Measurements from ENCODE around the gene AGAP1.

AGAP1 gene

DNA sequence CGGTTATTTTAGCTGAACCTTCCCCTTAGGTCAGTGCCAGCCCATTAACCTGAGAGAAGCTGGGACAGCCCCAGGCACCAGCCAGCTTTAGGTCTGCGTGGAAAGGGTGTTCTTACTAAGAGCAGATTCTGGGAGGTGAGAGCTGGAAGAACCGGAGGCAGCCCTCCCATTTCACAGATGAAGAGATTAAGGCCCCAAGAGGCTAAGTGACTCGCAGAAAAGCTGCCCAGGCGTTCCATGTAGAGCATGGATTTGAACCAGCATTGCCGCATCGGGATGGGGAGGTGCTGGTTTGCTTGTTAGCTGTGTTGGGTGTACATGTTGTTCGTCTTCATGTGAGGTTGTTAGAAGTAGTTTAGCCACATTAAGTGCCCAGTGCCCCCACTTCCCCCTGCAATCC lies 203.2 kb downstream of the AGAP1 start:
- no peak for DNase-seq

DNA sequence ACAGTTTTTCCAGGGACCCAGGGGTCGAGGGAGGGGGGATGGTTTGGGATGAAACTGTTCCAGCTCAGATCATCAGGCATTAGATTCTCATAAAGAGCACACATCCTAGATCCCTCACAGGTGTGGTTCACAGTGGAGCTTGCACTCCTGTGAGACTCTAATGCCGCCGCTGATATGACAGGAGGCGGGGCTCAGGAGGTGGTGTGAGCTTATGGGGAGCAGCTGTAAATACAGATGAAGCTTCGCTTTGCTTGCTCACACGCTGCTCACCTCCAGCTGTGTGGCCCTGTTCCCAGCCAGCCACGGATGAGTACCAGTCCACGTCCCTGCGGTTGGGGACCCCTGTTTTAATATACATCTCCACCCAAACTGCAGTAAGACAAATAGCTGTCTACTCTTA lies 204.2 kb downstream of the AGAP1 start:
- DNase-seq = no peak

DNA sequence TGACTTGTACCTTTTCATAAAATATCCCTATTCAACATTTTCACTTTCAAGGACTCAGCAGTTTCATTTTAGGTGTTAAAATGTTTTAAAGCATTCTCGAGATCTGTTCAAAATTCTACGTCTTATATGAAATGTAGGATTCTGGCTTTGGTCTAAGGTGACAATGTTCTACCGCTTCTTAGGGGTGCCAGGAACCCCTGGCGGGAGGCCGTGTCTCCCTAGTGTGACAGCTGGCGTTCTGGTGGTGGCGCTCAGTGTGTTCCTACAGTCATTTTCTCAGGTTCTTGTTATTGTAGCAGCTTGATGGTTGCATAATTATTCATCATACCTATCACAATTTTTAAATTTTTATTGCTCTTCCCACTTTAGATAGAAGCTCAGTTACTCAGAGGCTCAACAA lies 204.6 kb downstream of the AGAP1 start:
- no peak for DNase-seq

DNA sequence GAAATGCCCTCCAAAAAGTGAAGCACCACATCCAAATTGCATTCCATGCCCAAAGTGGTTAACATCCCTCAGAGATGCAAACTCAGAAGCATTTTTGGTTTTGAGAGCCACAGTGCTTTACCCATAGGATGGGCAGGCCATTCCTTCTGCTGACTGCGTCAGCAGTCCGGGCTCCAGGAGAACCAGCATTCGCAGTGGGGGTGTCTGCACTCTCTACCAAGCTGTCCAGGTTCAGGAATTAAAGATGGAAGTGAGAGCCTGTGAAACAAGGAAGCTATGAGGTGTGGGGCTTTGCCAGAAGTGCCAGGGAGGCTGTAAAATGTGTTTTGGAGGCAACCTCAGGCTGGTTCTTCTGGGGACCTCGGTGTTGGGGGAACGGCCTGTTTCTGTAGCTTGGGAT lies 205.7 kb downstream of the AGAP1 start:
- no peak for DNase-seq

DNA sequence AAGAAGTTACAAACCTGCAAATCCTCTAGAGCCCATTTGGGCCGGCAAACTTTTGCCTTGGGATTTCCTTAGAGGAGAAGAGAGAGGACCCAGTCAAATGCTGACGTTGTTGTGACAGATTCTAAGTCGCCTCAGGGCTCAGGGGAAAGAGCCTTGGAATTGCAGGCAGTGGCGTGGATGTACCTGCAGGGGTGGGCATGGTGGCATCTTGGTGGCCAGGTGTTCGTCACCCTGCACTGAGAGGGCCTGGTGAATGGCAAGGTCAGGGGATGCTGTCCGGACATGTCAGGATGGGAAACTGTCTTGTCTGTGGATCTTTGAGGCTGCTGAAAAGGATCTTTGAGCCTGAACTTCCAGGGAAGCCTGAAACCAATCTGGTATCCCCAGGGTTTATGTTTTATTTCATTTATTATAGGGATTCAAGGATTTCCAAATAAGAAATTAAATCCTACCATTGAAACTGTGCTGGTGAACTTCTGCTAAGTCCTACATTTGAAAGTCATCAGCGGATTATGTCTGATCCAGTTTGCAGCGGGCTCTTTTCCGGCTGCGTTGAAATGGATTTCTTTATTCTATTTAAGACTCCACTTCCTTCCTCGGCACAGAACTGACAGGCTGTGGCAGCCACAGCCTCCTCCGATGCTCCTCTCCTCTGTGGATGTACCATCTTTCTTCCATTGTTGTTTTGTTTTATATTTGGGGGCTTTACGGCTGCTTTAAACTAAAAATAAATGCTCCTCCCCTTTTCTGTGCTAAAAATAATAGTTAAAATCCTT lies 207.6 kb downstream of the AGAP1 start:
- DNase-seq = no peak

DNA sequence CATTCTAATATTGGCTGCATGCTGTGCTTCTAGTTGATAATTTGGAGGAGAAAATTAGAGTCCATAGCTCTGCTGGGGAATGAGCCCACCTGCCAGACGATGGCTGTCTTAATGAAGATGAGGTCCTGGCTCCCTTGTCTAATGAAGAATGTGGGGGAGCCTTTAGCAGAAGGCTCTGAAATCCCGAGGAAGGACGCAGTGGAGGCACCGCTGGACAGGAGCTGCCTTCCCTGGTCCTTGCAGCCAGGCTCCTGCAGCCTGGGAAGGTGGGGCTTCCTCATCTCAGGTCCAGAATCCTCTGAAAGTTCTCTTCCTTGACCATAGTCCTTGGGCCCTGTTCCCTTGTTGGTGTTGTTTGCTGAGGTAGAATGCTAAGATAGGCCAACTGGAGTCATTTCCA lies 208.3 kb downstream of the AGAP1 start:
- no peak for DNase-seq

DNA sequence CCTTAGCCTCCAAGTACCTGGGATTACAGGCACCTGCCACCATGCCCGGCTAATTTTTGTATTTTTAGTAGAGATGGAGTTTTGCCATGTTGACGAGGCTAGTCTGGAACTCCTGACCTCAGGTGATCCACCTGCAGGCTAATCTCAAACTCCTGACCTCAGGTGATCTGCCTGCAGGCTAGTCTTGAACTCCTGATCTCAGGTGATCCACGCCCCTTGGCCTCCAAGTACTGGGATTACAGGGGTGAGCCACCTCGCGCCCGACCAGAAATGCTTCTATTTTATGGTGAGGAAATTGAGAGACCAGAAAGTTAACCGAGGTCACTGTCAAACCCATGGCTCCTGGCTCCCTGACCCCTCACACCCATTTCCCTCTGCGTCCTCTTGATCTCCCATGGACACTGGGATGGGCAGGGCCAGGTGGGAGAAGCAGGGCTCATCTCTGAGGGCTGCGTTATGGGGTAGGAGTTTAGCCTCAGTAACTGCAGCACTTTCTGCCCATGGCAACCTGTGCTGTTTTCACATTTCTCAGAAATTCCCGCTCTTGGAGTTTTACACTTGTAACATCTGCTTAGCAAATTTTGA lies 210.0 kb downstream of the AGAP1 start:
- no peak for DNase-seq

DNA sequence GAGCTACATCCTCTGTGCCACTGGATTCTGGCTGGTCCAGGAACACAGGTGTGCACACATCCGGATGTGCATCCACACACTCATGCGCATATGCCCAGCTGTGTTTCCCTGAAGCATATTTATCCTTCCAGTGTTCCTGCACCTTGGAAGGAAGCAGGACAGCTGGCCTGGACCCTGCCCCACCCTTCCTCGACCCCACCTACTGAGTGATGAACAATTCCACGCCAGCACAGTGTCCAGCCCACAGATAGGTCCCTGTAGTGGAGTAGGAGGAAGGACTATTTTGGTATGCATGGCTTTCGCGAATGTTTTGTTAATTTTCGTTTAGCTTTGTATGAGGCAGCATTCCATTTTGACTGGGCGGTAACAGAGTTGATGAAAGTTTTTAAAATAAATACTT lies 211.5 kb downstream of the AGAP1 start:
- DNase-seq = no peak

DNA sequence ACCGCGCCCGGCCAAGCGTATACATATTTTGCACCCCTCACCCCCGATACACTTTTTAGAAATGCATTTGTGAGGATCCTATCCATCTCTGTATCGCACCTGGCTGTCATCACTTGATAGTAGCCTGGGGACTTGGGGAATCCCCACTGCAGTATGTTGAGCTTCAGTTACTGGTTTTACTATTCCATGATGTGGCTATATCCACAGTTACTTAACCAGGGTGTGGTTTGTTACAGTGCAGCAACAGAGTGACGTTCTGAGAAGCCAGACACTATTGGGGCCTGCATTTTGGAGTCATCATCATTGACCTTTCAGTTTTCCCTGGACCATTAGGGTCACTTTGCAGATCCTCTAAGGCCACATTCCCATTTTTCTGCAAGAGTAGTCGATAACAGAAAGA lies 212.7 kb downstream of the AGAP1 start:
- no peak for DNase-seq

DNA sequence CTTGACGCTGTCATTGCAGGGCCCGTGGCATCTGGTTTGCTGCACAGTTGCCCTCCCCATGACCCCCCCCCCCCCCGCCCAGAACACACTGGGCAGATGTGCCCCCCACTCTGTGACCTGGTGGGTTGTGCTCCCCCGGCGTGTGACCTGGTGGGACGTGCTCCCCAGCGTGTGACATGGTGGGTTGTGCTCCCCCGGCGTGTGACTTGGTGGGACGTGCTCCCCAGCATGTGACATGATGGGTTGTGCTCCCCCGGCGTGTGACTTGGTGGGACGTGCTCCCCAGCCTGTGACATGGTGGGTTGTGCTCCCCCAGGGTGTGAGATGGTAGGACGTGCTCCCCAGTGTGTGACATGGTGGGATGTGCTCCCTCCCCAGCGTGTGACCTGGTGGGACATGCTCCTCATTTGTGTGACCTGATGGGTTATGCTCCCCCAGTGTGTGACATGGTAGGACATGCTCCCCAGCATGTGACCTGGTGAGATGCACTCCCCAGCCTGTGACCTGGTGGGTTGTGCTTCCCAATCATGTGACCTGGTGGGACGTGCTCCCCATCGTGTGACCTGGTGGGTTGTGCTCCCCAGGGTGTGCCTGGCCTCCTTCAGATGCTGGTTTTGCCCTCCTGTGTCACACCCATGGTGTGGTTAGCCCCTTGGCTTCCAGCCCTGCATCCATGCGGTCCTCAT lies 213.7 kb downstream of the AGAP1 start:
- DNase-seq = no peak

DNA sequence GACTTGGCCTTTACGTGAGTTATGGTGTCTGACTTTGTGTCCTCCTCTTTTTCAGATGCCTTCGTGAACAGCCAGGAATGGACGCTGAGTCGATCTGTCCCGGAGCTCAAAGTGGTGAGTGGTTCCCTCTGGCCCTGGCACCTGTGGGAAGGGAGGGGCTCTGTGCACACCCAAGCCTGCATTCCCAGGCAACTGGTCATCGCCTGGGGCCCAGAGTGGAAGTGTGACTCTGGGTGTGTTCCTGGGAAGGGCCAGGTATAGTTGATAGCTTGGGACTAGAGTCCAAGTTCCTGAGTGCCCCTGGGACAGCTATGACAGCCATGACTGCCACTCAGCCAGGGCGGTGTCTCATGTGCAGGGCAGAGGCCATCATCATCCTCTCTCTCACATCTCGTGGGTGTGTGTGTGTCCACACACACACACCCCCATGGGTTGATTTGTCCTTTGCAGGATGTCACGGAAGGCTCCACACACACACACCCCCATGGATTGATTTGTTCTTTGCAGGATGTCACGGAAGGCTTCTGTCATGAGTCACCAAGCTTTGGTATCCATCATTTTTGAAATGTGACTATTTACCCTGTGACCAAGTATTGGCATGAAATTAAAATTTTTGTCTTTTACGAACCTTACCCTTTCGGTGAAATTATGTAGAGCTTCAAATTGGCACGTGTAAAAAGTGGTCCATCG lies 215.4 kb downstream of the AGAP1 start:
- no peak for DNase-seq

DNA sequence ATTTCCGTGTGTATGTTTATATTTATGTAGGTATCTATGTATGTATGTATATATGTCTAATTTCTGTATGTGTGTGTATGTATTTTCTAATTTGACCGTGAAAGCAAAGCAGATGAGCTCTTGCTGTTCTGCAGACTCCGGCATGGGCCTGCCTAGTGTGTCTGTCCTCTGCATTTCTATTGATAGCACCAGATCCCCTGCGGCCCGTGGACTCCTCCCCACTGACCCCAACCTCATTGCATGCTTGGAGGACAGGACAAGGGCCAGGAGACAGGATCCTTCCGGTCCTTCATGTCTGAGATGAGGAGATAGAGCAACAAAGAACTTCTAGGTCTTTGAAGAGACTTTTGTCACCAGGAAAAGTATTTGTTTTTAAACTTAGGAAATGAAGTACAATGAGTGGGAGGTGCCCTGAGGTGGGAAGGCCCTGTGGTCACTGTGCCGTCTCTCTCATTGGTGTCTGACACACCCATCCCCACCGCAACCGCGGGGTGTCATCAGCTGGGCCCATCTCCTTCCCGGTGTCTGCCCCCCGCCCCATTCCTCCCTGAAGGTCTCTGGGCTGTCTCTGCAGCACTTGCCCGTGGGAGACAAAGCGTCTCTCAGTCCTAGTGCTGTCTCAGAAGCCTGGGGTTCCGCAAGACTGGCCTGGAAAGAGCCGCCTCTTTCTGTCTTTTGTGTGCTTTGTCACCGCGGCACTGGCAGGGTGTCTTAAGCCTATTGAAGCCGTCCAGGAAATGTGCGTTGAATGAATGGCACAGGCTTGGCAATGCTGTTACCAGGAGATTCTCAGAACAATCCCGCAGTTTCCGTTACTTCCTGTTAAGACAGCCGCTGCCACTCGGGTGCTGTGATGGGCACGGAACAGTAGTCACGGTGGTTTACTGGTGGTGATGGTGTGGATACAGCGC lies 216.4 kb downstream of the AGAP1 start:
- DNase-seq = no peak

DNA sequence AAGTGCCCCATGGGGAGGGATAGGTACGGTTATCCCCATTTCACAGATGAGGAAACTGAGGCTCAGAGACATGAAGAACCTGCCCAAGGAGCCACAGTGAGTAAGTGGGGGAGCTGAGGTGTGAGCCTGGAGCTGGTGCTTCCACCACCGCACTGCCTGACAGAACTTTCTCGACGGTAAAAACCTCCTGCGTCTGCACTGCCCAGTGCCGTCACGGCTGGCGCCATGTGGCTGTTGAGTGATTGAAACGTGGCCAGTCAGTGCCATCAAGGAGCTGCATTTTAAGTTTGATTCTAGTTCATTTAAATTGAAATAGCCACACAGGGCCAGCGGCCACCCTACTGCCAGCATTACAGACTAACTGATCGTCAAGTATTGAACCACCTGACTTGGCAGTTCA lies 217.1 kb downstream of the AGAP1 start:
- no peak for DNase-seq

DNA sequence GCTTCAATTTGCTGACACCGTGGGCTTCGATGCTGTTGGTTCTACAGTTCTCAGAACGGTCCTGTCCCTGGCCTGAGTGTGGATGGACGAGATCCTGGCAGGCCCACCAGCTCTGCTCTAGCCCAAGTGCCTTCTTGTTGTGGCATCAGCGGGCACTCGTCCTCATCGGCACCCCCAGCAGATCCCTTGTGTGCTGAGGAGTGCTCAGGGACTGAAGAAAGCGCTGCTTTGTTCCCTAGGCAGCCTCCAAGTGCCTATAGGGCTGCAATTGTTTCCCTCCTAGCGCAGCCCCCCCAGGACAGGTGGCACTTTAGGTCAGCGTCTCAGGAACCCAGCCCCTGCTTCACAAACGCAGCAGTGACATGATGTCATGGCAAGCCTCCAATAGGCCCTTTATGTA lies 217.7 kb downstream of the AGAP1 start:
- DNase-seq = no peak

DNA sequence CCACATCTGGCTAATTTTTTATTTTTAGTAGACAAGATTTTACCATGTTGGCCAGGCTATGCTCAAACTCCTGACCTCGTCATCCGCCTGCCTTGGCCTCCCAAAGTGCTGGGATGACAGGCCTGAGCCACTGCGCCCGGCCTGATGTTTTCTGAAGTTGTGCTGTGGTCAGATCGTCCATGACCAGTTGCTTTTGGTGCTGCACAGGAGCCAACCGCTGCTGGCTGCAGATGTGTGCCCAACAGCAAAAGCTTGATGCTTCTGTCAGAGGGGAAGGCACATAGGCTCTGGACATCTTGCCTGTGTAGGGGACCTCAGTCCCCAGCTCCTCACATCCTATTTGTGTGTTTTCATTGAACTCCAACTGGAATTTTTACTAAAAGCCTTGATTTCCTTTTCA lies 218.3 kb downstream of the AGAP1 start:
- no peak for DNase-seq

DNA sequence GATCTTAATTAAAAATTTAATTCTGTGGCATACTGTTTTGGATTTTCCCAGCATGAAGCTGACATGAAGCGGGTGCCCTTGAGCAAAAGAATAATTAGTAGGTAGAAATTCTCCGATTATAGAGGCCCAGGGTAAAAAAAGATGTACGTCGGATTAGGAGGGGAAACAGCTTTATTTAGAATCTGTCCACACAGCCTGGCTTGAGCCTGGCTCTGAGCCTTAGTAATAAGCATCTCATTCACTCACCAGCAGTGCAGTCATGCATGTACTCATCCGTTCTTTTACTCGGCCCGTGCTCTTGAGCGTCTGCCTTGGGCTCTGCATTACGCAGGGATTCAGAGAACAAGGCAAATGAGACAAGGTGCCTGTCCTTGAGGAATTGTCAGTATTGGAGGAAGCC lies 219.3 kb downstream of the AGAP1 start:
- no peak for DNase-seq

DNA sequence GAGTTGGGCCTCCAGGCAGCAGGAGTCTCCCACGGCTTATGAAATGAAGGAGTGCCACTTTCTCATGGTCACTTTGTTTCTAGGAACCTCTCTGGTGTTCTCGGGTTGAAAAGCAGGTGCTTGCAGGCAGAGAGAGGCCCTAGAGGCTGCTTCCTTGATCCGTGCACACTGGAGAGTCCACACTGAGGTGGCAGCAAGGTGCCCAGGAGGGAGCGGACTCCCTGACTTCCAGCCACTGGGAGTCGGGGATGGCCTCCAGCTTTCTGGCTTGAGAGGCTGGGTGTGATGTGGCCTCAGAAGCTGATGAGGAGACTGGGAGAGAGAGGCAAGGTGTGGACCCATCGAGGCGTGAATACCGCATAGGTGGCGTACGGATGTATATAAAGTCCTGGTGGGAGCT lies 221.8 kb downstream of the AGAP1 start:
- no peak for DNase-seq

DNA sequence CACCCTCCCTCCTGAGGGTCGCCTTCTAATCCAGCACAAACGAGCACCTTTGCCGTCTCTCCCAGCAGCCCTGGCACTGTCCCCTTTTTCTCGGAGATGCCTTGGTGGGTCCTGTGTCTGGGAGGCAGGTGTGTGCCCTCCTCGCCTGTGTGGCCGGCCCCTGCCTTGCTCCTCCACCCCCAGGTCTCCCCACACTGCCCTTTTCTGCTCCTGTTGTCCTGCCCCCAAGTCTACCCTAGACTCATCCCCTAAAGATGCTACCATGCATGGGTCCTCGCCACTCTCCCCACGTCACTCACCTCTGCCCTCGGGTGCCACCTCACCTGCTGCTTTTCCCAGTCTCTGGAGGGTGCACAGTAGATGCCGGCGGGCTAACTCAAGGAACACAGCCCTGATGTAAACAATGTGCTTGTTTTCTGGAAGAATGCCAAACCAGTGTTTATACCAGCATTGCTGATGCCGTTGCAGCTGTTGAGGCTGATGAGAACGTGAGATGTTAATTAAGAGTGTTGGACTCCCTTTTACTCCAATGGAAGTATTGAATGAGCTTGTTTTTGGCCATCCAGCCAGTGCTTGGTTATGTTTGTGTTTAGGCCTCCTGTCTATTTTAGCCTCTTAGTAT lies 223.1 kb downstream of the AGAP1 start:
- no peak for DNase-seq

DNA sequence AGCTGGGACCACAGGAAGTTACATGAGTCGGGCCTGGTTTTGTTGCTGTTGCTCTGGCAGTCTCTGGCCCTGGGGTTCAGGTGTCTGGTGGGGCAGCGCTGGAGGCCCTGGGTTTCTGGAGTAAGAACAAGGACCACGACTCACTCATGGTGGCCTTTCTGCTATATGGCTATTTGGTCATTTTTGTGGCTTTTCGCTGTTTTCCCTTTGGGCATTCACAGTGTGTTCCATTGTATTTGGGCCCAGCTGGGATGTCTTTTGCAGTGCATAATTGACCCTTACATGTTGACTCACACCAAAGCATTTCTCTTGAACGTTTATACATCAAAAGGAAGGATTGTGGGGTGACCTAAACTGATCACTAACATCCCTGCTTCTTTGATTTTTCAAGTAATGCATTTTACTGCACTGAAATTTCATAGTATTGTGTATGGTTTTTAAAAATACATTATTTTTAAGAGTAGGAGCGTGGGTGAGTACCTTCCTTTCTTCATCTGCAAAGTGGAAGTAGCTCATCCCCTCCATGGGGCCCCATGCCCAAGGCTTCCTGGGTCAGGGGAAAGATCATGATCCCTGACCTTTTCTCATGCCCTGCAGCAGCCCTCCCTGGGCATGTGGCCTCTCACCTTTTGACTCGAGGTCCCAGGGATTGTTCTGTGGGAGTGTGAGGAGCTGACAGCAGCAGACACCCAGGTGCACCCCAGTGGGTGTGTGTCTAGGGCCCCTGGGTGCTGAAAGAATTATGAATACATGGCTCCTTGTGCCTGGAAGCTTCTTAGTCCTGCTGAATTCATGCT lies 225.5 kb downstream of the AGAP1 start:
- DNase-seq = no peak

DNA sequence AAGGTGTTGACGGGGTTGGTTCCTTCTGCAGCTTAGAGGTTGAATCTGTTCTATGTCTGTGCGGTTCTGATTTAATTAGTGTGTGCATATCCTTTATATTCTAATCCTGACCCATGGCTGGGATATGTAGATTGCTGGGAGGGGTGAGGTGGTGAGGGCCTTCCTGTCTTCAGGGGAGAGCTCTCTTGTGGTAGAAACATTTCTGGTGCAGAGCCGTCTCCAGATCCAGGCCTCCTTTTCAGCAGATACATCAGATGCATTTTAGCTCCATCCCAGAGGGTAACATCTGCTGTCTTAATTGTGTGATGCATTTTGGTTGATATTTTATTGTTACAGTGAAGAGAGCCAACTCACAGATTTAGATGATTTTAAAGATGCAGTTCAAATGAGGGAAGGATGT lies 227.8 kb downstream of the AGAP1 start:
- DNase-seq = no peak

DNA sequence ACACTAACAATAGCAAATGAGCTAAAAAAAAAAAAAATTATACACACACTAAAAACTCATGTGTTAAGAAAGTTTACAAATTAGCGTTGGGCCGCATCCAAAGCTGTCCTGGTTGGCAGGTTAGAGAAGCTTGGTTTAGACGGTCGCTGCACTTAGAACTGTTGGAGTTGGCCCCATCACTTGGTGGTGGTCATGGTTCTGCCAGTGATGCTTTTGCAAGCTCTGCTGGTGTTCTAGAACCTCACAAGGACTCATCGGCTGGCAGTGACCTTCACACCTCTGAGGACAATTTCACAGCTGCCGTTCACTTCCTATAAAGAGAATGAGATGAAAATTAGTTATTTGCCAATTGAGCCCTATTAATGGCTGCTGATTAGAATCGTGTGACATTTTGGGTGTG lies 229.0 kb downstream of the AGAP1 start:
- DNase-seq = no peak
